GM21381 (cell line): Measurements from ENCODE around the gene TYK2.
"Not testable (repeated sequence)": the region's sequence is repeated elsewhere in the genome, so short reads cannot be mapped to it uniquely, and the experiment has no call there.

ENCODE experiments used
- ATAC-seq: cut with Tn5 transposase; IDR thresholded peaks from one replicate; pipeline ENCODE4 v1.9.1; 2021; ENCODE audit warnings: mild to moderate bottlenecking, moderate library complexity; ENCODE audit not compliant: unreplicated experiment

Gene TYK2

DNA sequence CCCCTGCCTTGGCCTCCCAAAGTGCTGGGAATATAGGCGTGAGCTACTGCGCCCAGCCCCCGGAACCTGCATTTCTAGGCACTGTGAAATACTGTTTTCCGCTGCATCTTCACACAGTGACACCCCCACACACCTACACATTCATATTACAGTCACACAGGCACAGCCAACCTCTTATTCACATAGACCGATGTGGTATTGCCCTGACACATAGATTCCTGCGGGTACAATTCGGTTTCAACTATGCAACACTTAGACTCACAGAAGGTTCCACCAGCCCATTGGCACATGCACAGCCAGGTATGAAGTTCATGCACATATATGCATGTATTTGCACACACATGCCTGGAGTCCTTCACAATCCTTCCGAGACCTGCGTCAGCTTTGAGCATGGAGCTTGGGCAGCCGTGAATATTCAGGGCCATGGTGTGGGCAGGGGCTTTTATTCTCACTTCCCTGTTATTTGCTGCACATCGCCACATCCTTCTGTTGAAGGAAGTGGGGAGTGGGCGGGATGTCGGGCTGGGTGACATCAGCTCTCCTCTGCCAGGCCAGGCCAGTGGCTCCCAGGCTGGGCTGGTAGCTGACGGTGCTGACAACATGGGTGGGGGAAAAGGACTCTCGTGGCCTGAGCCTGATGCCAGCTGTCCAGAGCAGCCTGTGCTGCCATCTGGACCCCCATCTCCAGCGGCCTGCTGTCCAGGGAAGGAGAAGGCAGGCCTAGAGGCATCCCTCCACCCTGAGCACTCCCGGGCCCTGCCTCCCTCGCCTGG, 28.3 kb upstream of the TYK2 start:
- no peak for ATAC-seq

DNA sequence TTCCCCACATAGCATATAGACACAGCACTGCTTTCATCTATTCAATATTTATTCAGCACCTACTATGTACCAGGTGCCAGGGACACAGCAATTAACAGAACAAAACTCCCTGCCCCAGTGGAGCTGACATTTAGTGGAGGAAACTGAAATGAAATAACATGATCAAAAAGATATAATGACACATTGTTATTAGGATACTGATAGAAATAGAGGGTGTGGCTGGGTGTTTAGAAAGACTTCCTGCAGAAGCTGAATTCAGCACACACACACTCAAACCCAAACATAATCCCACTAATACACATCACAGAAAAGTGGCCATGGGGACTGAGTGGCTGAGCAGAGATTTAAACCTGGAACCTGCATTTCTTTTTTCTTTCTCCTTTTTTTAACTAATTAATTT, 26.7 kb upstream of the TYK2 start:
- no peak for ATAC-seq

DNA sequence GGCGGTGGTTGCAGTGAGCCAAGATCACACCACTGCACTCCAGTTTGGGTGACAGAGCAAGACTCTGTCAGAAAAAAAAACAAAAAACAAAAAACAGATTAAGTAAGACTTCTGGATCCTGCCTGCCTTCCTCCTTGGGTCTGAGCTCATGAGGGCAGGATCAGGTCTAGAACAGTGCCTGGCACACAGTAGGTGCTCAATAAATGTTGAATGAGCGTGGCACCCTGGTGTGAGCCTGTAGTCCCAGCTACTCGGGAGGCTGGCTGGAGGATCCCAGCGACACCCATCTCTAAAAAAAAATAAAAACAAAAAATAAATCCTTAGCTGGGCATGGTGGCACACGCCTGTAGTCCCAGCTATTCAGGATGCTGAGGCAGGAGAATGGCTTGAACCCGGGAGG, 25.8 kb upstream of the TYK2 start:
- no peak for ATAC-seq

DNA sequence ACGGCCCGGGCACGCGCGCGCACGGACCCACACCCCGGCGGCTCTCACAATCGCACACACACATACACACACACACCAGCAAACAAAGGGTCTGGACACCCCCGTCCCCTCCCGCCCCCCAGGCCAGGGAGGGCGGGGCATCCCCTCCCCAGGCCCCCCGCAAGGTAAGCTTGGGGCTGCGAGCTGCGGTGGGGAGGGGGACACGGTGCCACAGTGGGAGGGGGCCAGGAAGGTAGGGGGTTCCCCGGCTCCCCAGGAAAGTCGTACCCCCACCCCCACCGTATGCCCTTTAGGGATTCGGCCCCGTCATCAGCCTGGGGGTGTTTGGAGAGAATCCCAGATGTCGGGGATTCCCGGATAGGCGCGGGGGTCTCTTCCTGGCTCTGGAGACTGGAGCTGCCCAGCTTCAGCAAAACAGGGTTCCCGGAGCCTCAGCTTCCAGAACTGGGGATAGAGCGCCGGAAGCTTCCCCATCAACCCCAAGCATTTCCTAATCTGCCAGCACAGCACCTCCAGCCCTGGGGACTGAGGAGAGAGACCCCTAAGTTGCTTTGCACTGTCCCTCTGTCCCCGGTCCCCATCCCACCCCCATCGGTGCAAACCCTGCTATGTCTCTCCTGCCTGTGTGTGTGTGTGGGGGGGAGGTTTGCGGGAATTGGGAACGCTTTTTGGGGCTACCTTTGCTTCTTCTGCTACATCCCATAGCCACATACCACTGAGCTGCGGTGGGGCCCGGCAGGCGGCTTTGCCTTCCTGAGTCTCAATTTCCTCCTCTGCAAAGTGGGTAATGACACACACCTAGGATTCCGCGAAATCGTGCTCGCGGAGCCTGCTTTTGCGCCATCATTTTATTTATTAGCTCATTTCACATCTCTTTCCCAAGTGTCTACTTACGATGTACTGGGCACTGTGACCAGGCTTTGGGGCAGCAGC, 24.8 kb upstream of the TYK2 start:
- no peak for ATAC-seq

DNA sequence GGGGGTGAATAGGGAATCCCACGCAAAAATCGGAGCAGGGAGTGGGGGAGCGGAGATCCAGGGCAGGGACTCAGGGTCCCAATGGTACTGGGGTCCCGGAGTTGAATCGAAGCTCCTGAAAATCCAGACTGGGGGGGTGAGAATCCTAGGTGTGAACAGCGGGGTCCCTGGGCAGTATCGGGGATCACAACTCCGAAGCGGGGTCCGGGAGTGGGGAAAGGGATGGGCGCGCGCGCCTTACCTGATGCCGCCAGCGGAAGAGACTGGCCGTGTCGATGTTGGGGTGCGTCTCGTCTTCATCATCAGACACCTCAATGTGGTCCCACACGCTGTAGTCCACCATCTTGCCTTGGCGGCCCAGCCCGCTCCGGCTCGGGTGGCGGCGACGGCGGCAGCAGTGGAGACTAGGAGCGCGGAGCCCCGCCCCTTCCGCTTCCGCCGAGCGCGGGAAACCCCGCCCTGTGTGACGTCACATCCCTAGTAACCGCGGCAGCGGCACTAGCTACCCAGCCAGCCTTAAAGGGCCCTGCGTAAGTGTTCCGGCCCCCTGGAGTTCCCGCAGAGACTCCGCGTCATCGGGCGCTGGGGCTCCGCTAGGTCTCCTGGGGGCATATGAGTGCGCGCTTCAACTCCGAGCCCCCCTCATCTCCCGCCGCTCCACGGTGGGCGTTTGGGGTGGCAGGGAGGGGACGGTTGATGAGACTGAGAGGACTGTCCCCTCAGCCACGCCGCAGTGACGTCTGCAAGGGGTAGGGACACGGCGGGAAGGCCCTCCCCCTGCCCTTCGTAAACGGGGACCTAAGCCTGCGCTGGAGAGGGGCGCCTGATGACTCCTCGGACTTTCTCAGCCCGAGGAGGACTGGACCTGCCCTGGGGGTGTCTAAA, 23.0 kb upstream of the TYK2 start, which contains the start of gene CDC37:
Gene CDC37, minus strand, starts transcription at position 406 of the 885 bp plus-strand sequence. Its CDS starts 63 bp downstream, at position 343.
- peak; percentile 77 for ATAC-seq

DNA sequence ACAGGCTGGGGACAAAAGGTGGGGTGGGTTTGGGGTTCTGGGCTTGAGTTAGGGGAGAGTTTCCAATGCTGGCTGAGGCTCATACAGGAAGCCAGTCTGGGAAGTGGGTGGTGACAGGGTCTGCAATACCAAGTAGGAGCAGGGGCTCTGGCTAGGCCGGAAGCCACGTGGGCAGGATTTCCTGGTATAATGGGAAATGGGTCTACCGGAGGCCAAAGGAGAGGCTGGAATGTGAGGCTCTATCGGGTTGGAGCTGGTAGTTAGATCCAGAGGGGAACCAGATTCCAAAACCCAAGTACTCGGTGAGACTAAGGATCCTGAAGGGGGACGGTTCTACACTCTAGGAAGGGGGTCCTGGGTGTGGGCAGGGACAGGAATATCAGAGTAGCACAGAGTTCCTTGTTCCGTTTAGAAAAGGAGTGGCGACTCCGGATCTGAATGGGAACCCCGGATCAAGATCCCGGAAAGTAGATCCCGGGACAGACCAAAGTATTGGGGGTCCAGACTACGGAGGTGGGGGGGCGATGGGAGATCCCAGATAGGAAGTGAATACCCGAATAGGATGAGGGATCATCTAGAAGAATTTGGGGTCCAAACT, 22.2 kb upstream of the TYK2 start:
- ATAC-seq: no peak

DNA sequence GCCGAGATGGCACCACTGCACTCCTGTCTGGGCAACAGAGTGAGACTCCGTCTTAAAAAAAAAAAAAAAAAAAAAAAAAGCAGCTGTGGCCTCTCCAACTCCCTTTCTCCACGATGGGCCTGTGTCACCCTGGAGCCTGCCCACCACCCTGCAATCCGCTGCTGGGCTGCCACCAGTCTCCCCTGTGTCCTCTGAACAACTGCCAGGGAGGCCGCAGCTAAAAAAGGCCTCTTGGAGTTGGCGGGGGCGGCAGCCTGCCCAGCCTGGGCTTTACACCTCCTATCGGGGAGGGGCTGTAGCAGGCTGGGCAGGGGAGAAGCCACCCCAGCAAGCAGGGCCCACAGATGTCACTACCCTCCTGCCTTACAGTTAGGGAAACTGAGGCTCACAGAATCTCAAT, 19.5 kb upstream of the TYK2 start:
- ATAC-seq: no peak

DNA sequence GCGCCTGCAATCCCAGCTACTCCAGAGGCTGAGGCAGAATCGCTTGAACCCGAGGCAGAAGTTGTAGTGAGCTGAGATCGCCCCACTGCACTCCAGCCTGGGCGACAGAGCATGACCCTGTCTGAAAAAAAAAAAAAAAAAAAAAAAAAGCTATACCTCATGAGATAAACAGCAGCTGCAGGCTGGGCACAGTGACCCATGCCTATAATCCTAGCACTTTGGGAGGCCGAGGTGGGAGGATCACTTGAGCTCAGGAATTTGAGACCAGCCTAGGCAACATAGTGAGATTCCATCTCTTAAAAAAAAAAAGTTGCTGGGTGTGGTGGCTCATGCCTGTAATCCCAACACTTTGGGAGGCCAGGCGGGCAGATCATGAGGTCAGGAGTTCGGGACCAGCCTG, 19.0 kb upstream of the TYK2 start:
- not testable (repeated sequence) for ATAC-seq

DNA sequence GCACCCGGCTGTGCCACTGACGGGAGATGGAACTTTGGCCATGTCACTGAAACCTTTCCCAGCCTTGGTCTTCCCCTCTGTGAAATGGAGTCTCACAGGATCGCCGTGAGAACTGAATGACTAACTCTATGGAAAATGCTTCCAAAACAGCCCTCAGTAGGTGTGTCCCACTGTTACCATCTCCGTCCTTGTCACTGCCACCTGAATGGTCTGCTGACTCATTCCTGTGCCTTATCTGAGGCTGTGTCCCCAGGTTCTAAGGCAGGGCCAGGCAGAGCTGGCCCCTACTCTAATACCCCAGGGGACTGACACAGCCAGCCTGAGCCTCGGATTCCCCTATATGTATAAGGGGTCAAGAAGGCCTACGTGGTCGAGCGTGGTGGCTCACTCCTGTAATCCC, 18.4 kb upstream of the TYK2 start:
- ATAC-seq: no peak

DNA sequence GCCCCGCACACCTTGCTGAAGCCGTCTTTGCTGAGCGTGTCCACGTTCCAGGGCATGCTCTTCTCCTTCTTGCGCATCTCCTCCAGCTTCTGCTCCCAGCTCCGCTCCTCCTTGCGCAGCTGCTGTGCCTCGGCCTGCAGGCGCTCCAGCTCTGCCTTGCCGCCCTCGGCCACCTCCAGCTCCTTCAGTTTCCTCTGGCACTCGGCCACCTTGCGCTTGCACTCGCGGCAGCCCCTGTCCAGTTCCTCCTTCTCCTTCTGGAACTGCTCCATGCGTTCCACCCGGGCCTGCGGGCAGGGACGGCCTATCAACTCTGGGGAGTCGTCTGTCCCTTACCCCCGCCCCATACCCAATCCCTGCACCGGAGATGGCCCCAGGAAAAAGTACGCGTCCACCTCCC, 15.5 kb upstream of the TYK2 start:
- no peak for ATAC-seq

DNA sequence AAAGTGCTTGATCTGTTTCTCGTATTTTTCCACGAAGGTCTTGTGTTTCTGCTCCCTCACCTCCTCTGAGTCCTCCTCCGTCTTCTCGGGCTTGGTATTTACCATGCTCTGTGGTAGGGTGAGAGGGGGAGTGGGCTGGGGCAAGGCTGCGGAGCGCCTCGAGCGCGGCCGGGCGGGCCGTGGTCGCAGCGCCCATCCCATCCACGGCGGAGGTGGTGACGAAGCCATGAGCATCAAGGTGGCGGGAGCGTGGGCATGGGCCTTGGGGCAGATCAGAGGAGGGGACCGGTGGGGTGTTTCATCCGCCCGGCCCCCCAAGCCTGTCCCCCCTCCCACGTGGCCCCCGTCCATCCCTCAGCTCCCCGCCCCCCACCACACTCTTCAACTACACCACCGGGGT, 15.1 kb upstream of the TYK2 start:
- ATAC-seq: no peak

DNA sequence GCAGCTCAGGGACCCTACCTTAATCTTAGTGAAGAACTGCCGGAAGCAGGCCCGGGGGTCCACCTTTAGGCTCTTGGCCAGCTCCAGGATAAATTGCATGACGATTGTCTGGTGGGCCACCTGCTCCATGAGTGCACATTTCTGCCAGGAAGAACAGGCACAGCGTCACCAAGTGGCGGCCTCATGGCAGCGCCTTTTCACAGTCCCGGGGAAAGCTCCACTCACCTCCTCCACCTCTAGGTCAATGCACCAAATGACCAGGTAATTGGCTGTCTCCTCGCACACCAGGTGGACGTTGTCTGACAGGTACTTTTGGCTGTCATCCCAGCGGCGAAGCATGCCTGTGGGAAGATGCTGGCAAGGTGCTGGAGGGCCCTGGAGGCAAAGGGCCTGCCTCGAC, 14.6 kb upstream of the TYK2 start:
- no peak for ATAC-seq

DNA sequence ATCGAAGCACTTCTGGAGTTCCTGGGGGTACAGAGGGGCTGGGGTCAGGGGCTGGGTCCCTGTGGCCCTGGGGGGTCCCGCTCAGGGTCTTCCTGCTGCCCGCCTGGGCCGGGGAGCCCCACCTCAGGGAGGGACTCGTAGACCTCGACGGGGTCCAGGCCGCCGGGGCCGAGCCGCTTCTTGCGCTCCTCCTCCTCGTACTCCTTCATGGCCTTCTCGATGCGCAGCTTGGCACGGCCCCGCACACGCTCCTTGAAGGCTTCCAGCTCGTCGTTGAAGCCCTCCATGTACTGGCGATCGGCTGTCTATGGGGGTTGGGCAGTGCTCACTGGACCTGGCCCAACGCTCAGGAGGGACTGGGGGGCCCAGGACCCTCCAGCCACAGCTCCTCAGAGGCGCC, 12.8 kb upstream of the TYK2 start:
- ATAC-seq: no peak

DNA sequence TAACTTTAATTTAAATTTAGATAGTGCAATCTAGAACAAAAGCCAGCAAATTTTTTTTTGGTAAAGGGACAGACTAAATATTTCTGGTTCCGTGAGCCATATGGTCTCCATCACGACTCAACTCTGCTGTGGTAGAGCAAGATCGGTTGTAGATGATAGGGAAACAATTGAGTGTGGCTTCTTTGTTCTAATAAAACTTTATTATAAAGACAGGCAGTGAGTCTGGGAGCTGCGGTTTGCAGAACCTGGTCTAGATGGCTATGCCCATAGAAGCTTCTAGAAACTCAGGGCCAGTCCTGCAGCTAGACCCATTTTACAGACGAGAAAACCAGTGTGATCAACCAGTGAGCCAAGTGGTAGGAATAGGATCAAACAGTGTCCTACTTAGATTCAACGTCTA, 11.7 kb upstream of the TYK2 start:
- ATAC-seq: no peak

DNA sequence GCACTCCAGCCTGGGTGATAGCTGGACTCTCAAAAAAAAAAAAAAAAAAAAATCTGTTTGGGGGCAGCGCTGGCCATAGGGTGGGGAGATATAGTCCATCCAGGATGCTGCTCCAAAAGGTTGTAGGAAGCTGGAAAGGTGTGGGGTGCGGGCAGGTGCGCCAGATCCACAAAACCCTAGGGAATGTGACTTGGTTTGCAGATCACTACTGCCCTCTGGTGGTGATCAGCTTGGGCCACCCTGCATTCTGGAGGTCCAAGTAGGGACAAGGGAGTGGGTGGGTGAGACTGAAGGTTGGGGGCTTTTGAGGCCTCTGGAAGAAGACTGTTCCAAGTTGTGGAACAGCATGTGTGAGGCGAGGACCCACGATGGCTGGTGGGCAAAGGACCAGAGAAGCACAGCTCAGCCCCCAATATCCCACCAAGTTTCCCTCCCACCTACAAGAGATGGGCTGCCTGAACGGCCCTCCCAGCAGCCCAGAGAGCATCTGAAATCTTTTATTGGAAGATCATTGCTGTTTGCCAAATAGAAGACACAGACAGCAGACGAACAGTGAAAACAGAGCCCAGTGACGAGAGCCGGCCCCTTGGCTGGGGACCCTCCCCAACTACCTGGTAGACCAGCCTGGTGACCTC, 10.4 kb upstream of the TYK2 start:
- no peak for ATAC-seq

DNA sequence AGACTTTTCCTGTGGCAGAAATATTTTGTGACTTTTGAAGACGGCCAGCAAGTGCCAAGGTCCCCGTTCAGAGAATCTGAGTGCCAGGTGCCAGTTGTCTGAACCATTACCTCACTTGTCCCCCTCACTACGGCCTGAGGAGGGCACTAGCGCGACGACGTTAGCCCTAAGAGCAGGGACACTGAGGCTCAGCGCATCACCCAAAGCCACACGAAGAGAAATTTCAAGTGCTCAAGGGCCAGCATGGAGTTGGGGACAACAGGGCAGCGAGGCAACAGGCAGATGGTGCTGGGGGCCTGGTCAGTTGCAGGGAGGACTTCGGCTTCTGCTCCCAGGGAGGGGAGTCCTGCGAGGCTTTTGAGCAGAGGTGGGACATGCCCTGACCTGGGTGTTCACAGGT, 9.5 kb upstream of the TYK2 start:
- no peak for ATAC-seq

DNA sequence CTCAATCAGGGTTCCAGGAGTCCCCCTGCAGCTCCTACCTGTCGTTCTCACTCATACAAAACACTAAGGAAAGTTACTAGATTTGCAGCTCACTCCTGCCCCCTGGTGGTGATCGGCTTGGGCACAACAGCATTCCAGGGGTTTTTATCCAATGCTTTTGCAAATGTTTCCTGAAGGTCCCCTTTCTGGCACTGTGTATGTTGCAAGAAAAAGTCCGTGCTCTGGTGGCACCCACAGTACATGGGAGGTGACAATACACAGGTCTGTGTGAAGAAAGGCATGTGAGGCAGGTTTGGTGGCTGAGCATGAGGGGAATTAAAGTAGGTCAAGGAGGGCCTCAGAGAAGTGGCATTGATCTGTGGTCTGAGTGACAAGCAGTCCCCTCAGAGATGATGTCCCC, 8.6 kb upstream of the TYK2 start:
- ATAC-seq: no peak

DNA sequence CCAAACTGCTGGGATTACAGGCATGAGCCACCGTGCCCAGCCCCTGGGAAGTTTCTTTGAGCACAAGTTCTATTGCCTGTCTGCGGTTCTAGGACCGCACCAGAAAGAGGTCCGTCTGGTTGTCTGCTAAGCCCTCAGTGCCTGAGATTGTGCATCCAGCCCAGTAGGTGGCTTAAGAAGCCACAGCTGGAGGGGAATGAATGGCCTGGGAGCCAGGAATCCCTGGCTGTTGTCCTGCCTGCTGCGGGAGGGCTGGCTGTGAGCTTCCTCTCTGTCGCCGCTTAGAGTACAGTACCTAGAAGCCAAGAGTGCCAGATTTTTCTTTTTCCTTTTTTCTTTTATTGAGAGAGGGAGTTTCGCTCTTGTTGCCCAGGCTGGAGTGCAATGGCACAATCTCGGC, 4.2 kb upstream of the TYK2 start:
- no peak for ATAC-seq

DNA sequence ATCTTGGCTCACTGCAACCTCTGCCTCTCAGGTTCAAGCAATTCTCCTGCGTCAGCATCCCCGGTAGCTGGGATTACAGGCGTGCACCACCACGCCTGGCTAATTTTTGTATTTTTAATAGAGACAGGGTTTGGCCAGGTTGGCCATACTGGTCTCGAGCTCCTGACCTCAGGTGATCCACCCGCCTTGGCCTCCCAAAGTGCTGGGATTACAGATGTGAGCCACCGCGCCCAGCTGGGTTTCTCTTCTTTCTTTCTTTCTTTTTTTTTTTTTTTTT, 2.8 kb upstream of the TYK2 start:
- not testable (repeated sequence) for ATAC-seq

DNA sequence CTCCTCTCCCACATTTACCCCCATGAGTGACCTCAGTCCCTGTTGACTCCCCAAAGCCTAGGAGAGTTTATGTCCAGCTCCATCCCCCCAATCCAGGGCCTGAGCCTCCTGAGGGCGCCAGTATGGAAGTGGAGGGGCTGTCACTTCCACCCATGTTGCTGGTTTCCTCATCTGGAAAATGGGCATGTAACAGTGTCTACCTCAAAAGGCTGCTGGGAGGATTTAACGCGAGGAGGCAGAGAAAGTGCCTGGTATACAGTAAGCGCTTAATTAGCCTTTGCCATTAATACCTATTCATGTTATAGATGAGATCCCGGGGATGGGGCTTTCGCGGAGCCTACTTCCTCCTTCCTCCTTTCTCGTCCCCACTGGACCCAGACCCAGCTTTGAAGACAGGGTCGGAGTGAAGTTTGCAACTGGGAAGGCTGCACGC, 476 bp downstream of the TYK2 start:
- no peak for ATAC-seq
